Amygdala (tissue), 56 donors: ENCODE measurements around the gene RTL10.

Experiments used
- DNase-seq, 56 donors: peaks; one replicate each; lab custom pipeline; 2025; lab: John Stamatoyannopoulos, UW

RTL10 gene

DNA sequence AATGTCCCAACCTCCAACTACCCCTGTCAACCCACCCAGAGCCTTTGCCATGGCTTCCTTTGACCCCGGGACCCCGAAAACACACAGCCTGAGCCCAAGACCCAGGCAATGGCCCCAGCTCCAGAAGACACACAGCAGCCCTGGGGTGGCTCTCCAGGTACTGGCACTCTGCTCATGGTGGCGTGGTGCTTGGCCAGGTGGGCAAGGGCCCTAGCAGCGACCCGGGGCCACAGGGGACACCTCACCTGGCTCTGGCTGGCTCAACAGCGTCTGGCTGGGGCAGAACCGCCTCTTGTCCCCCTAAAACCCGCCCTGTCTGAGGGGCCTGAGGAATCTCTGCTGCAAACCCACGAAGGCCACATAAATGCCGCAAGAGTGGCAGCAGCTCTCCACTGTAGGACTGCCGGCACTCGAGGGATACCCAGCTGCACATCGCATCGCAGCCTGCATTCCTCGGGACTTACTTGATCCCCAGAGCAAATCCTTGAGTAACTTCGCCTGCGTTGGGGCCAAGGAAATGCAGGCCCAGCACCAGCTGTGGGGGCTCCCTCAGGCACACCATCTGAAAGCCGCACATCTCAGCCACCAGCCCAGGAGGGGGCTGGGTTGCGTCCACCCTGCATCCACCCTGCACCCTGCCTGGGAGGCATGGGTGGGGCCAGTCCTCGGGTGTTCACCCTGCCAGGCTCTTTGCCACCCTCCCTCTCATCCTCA, 23.1 kb upstream of the RTL10 start:
- DNase-seq: no peak

- DNase-seq: no peak
Measured at GRCh38 chr22:19876941-19877625, 22.4 kb upstream of the RTL10 start.

GRCh38 chr22:19876314-19876940, 21.8 kb upstream of the RTL10 start:
- no peak for DNase-seq

DNA sequence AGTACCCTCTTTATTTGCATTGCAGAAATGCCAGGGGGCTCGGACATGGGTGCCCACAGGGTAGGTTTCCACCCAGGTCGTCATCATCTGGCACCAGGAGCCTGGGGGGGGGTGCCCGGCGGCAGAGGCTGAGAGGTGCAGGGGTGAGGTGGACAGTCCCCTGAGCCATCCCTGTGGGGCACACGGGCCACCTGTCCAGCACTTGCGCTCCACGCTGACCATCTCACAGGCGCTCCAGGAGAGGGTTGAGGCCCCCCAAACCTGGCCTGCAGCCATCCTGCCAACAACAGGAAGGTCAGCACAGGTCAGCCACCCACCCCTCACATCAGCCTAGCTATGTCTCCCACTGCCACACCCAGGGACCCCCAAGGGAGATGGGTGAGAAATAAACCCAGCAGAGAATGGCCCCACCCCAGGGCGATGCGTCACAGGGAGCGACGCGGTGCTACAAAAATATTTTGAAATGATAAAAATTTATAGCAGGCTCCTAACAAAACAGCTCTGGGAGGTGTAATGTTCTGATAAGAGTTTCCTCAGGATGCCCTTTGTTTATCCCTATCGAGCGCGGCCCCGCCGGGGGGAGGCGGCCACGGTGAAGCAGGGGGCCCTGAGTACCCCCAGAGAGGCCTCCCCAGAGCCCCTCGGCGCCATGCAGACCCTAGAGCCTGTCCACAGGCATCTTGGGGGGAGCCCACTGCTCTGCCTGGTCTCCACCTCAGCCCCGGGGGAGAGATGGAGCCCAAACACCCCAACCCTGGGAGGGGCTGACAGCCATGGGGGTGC, 21.0 kb upstream of the RTL10 start:
- no peak for DNase-seq

DNA sequence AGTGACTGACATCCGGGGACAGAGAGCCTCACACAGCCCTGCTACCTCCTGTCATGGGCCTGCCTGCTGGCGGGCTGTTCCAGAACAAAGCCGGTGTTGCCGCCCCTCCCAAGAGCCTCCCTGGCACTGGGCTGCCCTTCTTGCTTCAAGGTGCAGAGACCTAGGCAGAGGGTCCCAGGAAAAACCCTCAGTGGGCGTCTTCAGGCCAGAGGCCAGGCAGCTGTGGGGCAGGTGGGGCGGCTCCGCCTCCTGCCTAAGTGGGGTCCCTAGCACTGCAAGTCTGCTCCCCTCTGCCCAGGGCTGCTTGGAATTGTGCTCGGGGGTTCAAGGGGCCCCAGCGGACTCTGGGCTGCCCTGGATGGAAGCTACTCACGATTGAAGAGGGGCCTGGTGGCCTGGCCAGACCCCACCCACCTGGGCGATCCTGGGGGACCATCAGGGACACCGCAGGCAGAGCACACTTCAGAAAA, 20.4 kb upstream of the RTL10 start:
- no peak for DNase-seq

DNA sequence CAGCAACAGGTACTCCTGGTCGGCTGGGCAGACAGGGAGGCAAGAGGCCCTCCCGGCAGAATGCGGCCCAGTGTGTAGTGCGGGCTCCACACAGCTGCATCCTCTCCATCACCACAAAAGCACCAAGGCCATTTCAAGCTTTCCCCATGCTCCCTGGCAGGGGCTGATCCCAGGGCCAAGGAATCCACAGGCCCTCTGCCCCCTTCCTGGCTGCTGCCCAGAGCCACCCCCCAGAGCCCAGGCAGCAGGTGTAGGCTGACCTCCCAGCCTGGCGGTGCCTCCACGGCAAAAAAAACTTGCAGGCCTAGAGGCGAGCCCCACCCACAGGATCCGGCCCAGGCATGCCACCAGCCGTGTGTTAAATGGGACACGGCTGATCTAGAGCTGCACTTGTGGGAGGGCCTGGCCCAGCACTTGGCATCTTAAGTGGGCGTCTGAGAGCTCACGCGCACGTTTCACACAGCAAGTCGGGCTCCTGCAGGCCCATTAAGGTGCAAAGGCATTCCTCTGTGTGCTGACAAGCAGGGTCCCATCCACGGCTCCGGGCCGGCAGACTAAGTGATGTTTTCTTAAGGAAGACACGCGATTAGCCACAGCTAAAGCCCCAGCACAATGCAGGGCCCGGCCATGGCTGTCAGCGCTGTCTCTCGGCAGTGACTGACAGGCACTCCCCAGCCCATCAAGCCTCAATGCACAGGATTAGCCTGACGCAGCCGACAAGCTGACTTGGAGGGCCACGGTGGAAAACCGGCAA, 19.8 kb upstream of the RTL10 start:
- no peak for DNase-seq

DNA sequence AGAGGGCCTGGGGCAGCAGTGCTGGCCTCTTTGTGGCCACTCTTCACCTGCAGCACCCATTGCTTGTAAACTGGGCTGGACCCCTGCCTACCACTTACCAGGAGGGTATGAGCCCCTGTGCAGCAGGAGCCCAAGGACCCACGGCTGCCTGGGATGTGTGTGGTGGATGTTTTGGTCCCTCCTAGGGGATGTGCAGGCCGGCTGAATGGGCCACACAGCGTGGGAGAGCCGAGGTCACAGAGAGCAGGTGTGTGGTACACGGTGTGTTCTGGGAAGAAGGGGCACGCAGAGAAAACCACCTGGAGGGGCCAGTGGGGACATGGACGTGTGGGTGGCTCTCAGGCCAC, 19.3 kb upstream of the RTL10 start:
- no peak for DNase-seq

GRCh38 chr22:19873138-19873959, 18.7 kb upstream of the RTL10 start:
- no peak for DNase-seq

DNA sequence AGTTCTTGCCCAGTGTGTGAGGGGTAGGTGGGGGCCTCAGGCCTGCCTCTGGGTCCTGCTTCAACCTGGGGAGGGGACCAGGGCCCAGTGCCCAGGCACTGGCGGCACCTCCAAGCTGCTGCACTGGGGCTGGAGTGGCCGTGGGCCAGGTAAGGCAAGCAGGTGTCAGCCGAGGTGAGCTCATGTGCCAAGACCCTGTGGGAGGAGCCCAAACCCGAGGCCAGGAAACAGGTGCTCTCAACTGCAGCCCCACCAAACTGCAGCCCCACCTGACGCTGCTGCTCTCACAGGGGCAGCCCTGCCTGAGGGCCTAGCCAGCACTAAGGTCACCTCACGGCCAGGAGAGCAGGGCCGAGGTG, 18.1 kb upstream of the RTL10 start:
- no peak for DNase-seq

- no peak for DNase-seq
Measured at GRCh38 chr22:19871845-19872778, 17.4 kb upstream of the RTL10 start.

DNA sequence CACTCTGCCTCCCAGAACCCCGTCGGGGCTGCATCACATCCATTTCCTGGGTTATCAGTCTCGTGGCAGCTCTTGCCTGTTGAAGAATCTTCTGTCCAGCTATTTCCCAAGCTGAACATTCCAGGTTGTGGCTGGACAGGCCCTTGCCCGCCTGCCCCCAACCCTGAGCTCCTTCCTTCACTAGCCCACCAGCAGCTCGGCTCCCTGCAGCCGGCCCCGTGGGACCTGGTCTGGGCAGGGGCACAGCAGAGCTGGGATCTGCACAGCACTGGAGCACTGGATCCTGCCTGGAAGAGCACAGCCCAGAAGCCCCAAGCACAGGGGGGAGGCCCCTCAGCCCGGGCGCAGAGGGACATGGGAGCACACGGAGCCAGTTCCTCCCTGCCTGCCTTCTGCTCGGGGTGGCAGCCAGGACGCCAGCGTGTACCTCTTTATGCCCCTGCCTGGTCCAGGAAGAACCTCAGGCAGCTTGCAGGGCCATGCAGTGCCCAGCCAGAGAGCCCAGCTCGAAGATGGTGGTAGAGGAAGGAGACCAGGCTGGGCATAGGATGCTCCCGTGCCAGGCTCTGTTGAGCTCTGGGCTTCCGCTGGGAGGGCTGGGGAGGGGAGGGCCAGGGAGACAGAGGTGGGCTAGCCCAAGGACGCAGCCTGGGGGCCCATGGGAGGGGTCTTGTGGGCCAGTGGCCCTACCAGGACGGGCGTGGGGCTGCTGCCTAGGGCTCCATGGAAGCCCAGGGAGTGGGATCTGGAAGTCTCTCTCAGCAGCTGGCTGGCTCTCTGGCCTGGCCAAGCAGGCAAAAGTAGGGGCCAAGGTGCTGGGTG, 16.6 kb upstream of the RTL10 start:
- DNase-seq: no peak

- no peak for DNase-seq
Measured at GRCh38 chr22:19870153-19871022, 15.7 kb upstream of the RTL10 start.

GRCh38 chr22:19869497-19870152, 15.0 kb upstream of the RTL10 start:
- DNase-seq: no peak

DNA sequence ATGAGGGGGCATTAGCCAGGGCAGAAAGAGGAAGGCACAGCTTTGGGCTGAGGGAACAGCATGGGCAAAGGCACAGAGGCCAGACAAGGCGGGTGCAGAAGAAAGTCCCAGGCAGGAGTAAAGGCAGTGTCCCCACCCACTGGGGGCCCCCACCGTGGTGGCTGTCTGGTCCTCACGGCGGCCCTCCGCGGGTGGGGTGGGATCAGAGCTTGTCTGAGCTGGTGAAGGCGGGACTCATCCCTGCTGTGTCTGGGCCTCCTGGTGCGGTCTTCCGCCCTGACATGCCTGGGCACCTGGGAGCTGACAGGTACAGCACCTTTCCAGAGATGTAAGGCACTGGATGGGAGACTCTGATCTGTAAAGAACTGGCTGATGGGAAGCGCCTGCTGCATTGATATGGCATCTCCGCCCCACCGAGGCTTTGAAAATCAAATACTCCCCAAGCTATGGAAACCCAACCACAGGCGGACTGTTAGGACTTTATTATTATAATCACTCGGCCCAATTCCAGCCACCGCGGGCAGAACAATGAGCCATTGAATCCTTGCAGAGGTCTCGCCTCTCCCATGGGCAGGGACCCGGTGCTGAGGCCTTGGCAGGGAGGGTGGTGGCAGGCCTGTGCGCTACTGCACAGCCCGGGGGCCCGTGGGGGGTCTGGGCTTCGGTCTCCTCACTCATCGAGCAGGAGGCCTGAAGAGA, 14.2 kb upstream of the RTL10 start:
- DNase-seq: peak in 32 of 56 donors; percentile 16 to 77 (median 36)

DNA sequence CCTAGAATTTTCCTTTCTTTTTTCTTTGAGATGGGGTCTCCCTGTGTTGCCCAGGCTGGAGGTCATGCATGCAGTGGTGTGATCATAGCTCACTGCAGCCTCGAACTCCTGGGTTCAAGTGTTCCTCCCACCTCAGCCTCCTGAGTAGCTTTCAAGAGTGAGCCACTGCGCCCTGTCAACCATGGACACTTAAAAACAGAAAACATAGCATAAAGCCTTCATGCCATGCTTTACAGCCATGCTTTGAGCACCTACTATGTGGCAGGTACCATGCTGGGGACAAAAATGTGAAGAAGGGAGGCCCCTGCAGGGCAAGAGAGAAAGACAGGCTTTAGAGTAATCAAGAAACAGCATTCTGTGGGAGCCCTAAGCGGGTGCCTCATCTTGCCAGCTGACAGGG, 13.7 kb upstream of the RTL10 start:
- DNase-seq: no peak
